ENCODE data around the gene F7.
"Not testable (repeated sequence)": the region's sequence is repeated elsewhere in the genome, so short reads cannot be mapped to it uniquely, and the experiment has no call there.

The F7 gene

GRCh38 chr13:113087923-113088690, 17.5 kb upstream of the F7 start:
- no peak for DNase-seq

- DNase-seq, result no peak
Observed at GRCh38 chr13:113088691-113089020, 16.9 kb upstream of the F7 start.

- DNase-seq, result no peak
Observed at GRCh38 chr13:113089693-113090414, 15.7 kb upstream of the F7 start.

- DNase-seq, result no peak
Observed at GRCh38 chr13:113090415-113090770, 15.2 kb upstream of the F7 start.

GRCh38 chr13:113090806-113091205, 14.8 kb upstream of the F7 start:
- no peak for DNase-seq

- no peak for DNase-seq
Observed at GRCh38 chr13:113091211-113091771, 14.3 kb upstream of the F7 start.

- DNase-seq, result no peak
Observed at GRCh38 chr13:113091891-113092775, 13.5 kb upstream of the F7 start.

- no peak for DNase-seq
Observed at GRCh38 chr13:113092776-113093579, 12.6 kb upstream of the F7 start.

- no peak for DNase-seq
Observed at GRCh38 chr13:113093580-113094409, 11.8 kb upstream of the F7 start.

- no peak for DNase-seq
Observed at GRCh38 chr13:113094410-113094800, 11.2 kb upstream of the F7 start.

- DNase-seq, result no peak
Observed at GRCh38 chr13:113095146-113096051, 10.2 kb upstream of the F7 start.

GRCh38 chr13:113096052-113096744, 9.4 kb upstream of the F7 start:
- no peak for DNase-seq

- no peak for DNase-seq
Observed at GRCh38 chr13:113096745-113097305, 8.8 kb upstream of the F7 start.

- no peak for DNase-seq
Observed at GRCh38 chr13:113097651-113098050, 7.9 kb upstream of the F7 start.

- no peak for DNase-seq
Observed at GRCh38 chr13:113098162-113098732, 7.3 kb upstream of the F7 start.

GRCh38 chr13:113099142-113099541, 6.4 kb upstream of the F7 start:
- DNase-seq, result no peak

GRCh38 chr13:113102302-113102701, 3.3 kb upstream of the F7 start:
- DNase-seq, result not testable (repeated sequence)

- no peak for DNase-seq
Observed at GRCh38 chr13:113102727-113103126, 2.9 kb upstream of the F7 start.

- DNase-seq, result no peak
Observed at GRCh38 chr13:113103646-113104045, 1.9 kb upstream of the F7 start.

All from activated gamma-delta T cell treated with Interleukin-2 at 50 U/mL for 16 hours (primary cell).